Raji (cell line): ENCODE results near the gene MARCKSL1.

Source experiments
- POLR2A ChIP-seq: IDR thresholded peaks from 2 replicates; pipeline ENCODE4 v1.6.1; 2011; ENCODE audit warnings: low read depth, low read length, control low read depth; ENCODE audit not compliant: insufficient read depth

MARCKSL1 gene

GRCh38 chr1:32358435-32358834 is 22.4 kb upstream of the MARCKSL1 start:
- no peak for TF ChIP-seq POLR2A

DNA sequence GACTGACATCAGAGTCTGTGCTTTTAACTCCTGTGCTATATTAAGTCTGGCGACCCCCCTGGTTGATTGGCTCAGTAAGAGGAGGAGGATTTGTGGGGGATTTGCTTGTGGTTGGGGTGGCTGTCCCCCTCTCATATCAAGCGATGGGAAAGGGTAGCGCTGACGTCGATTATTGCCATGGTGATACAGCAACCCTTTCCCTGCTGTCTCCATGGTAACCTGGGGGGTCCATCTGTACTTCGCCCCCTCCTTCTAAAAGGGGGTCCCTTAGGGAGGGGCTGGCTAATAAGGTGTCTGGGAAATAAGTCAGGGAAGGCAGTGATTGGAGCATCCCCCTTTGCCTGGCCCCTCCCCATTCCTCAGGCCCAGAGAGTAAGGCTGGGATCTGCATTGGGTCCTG is 21.6 kb upstream of the MARCKSL1 start:
- no peak for TF ChIP-seq POLR2A

DNA sequence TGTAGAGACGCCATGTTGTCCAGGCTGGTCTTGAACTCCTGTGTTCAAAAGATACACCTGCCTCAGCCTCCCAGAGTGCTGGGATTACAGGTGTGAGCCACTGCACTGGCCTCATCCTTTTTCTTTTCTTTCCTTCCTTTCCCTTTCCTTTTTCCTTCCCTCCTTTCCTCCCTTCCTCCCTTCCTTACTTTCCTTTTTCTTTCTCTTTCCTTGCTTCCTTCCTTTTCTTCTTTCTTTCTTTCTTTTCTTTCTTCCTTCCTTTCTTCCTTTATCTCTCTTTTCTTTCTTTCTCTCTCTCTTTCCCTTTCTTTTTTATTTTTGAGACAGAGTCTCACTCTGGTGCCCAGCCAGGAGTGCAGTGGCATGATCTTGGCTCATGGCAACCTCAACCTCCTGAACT is 20.4 kb upstream of the MARCKSL1 start:
- no peak for TF ChIP-seq POLR2A

GRCh38 chr1:32353886-32354570 is 18.0 kb upstream of the MARCKSL1 start:
- no peak for TF ChIP-seq POLR2A

DNA sequence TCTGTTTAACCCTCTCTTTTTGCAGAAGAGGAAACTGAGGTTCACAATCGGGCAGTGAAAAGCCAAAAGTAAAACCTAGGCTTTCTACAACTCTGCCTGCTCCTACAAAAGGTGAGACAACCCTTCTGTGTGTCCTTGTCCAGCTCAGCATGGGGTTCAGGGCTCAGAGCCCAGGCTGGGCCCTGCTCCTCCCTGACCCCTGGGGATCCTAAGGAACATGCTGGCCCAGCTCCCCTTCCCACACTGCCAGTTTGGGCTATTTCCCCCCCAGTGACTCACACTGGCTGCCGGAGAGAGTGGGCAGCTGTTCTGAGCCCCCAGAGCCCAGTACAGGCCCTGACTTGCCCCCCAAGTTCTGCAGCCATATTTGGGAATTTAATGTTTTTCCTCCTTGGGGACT is 17.4 kb upstream of the MARCKSL1 start:
- TF ChIP-seq POLR2A = no peak

DNA sequence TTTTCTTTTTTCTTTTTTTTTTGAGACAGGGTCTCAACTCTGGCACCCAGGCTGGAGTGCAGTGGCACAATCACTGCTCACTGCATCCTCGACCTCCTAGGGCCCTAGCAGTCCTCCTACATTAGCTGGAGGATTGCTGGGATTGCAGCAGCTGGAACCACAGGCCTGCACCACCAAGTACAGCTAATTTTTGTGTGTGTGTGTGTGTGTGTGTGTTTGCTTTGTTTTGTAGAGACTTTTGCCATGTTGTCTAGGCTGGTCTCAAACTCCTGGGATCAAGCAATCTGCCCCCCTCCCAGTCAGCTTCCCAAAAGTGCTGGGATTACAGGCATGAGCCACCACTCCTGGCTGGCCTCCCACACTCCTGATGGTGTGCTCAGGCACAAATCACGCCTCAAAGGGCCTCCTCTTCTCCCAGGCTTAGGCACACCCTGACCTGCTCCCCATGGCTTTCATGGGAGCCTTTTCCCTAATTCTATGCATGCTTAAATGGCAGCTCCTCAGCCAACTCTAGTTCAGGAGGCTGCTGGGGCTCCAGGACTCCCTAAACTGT is 16.9 kb upstream of the MARCKSL1 start:
- no peak for TF ChIP-seq POLR2A

DNA sequence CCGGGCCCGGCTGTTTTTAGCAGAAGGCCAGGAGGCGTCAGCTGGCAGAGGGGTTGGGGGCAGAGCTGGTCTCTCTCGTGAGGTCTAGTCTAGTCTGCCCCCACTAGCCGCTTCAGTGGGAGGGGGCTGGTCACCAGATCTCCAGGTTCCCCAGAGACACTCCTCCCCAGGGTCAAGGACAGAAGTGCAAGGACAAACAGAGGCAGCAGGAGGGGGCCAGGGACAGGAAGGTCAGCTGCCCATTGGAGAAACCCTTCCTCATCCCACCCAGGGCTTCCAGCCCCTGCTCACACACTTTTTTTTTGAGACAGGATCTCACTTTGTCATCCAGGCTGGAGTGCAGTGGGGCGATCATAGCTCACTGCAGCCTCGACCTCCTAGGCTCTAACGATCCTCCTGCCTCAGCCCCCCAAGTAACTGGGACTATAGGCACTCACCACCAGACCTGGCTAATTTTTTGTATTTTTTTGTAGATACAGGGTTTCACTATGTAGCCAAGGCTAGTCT is 16.3 kb upstream of the MARCKSL1 start:
- no peak for TF ChIP-seq POLR2A

GRCh38 chr1:32351399-32352238 is 15.6 kb upstream of the MARCKSL1 start:
- peak; percentile 49 for TF ChIP-seq POLR2A

- TF ChIP-seq POLR2A = peak; percentile 52; the same call in 1 of the 2 replicates
Observed at GRCh38 chr1:32350785-32351398, 14.9 kb upstream of the MARCKSL1 start.

DNA sequence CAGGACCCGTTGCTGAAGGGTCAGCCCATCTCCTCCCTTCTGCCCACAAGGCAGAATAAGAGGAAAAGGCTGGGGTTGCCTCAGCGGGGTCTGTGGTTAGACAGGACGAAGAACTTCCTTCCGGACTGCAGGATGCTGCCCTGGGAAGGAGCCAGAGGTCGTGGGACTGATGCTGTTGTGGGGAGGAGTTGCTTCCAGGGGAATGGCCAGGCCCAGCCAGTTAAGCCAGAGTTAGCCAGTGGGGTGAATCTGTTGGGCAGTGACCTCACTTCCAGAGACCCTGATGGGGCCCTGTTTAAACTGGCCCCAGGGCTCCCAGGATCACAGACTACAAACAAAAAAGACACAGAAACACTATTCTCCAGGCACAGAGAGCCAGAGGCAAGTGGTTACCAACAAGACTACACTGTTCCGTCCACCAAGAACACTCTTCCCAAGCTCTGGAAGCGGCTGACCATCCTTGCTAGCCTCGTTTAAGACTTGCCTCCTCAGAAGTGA is 13.2 kb upstream of the MARCKSL1 start:
- no peak for TF ChIP-seq POLR2A

DNA sequence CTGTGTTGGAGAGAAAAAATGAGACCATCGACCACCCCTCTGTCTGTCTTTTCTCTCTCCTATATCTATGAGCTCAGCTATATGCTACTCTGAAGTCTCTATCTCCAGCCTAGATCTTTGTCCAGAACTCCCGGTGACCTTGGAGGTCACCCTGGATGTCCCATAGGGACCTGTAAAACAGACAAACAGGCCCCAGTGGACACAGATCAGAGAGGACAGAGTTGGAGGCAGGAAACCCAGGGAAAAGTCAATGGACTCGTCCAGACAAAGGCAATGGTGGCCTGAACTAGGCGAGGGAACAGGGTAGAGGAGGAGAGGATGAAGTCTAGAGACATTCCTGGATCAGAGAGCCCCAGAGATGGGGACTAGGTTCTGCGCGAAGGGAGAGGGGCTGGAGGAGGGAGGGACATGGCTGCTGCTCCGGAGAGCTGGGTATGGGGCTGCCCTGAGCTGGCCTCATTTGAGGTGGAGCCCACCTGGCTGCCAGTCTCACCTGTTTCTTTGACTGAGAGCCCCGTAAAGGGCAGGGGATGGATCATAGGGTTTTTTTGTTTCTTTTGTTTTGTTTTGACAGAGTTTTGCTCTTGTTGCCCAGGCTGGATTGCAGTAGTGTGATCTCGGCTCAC is 10.6 kb upstream of the MARCKSL1 start:
- TF ChIP-seq POLR2A = no peak

DNA sequence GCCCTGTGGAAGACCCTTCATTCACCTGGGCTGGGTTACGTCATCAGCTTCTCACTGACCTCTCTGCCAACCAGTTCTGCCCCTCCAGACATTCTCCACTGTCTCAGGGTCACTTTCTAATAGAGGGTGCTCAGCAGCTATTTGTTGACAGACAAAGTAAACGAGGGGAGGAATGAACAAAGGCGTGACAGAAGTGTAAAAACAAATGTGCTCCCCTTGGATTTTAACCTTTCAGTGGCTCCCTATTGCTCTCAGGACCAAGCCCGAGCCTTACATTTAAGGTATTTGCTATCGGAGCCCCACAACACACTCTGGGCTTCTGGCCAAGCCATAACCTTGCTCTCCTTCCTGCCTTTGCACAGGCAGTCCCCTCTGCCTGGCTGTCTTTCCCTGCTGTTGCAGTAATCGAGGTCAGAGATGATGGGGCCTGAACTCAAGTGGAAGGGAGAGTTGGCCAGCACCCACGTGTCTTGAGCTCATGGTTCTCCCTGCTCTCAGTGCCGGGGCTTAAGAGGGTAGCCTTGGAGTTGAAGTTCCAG is 9.3 kb upstream of the MARCKSL1 start:
- TF ChIP-seq POLR2A = no peak

GRCh38 chr1:32342704-32343103 is 6.7 kb upstream of the MARCKSL1 start:
- no peak for TF ChIP-seq POLR2A

GRCh38 chr1:32341971-32342370 is 5.9 kb upstream of the MARCKSL1 start:
- no peak for TF ChIP-seq POLR2A
